Measurements from ENCODE around the gene EYA4. TPM values are rescaled to one million over a fixed set of nuclear protein-coding genes. Genes with fewer than 3 reads are reported as not detected.

EYA4 gene
- total RNA-seq, 2 donors from 2014 or later, result 0.11 to 0.26 TPM

DNA sequence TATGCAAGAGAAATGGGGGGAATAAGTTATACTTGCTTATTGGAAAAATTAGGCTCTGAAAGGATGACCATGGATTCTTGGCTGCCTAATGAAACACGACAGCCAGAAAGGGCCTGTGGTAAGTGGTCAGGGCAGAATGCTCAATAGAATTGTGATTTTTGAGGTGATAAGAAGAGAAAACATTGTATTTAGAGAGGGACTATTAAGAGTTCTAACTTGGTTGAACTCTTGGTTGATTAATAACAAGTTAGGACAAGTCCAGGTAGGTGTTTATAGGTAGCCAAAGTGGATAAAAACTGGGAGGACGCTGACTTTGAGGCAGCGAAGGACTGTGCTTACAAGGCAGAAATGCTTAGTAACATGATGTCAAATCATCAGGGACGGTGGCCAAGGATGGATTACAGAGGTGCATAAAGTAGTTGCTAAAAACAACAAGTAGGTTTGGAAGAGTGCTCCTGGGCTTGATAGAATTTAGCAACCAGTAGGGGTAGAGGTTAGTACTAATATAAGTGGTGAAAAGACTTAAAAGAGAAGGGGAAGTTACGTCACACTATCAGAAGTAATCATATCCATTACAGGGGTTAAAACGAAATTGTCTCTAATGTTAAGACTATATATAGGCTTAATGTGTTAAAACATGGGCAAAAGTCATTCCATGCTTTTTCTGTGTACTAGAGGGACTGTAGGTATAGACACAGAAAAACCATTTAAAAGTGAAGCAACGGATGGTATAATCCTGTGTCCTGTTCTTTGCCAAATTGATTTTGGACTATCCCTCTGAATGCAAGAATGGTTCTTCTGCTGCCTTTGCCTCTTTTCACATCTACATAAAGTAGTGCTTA lies 98.6 kb downstream of the EYA4 start:
- 92 to 96% methylated on average over 6 to 7 of the region's 7 CpGs for WGBS, 2 experiments (ENCODE audit: insufficient coverage in 1 of 2, insufficient read length in 1 of 2)
- Histone ChIP-seq H3K4me3 (ENCODE audit: low read length) (no peak overlapping the region), H3K36me3 (ENCODE audit: control insufficient read depth, insufficient read depth, low read length) (no peaks in the 10 kb centered on the region), H3K9ac (ENCODE audit: extremely low read depth, low read length, poor library complexity, severe bottlenecking) (no peak overlapping the region), H3K27ac (ENCODE audit: low read depth, low read length) (no peak overlapping the region), H3K9me3 (ENCODE audit: control insufficient read depth, low read length) (no peaks in the 10 kb centered on the region), H3K27me3 (ENCODE audit: control insufficient read depth, insufficient read depth, low read length, poor library complexity, severe bottlenecking) (no peaks in the 10 kb centered on the region), H3K4me1 (ENCODE audit: control insufficient read depth, insufficient read depth, low read length) (peaks cover 11% of the 10 kb centered on the region)
- H3K9me3 Mint-ChIP-seq, result no peaks in the 10 kb centered on the region
- H3K4me1 Mint-ChIP-seq, result peaks cover 33% of the 10 kb centered on the region
- H3K36me3 Mint-ChIP-seq (ENCODE audit: low read depth), result no peaks in the 10 kb centered on the region
- no peak overlapping the region for H3K4me3 Mint-ChIP-seq
- H3K27me3 Mint-ChIP-seq (ENCODE audit: insufficient read depth), result no peaks in the 10 kb centered on the region
- H3K27ac Mint-ChIP-seq, result no peak overlapping the region
- TF ChIP-seq, protein P1, sequence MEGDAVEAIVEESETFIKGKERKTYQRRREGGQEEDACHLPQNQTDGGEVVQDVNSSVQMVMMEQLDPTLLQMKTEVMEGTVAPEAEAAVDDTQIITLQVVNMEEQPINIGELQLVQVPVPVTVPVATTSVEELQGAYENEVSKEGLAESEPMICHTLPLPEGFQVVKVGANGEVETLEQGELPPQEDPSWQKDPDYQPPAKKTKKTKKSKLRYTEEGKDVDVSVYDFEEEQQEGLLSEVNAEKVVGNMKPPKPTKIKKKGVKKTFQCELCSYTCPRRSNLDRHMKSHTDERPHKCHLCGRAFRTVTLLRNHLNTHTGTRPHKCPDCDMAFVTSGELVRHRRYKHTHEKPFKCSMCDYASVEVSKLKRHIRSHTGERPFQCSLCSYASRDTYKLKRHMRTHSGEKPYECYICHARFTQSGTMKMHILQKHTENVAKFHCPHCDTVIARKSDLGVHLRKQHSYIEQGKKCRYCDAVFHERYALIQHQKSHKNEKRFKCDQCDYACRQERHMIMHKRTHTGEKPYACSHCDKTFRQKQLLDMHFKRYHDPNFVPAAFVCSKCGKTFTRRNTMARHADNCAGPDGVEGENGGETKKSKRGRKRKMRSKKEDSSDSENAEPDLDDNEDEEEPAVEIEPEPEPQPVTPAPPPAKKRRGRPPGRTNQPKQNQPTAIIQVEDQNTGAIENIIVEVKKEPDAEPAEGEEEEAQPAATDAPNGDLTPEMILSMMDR (conservative IDR thresholded peaks at IDR 0.05), result no peak
- no peak for DNase-seq

DNA sequence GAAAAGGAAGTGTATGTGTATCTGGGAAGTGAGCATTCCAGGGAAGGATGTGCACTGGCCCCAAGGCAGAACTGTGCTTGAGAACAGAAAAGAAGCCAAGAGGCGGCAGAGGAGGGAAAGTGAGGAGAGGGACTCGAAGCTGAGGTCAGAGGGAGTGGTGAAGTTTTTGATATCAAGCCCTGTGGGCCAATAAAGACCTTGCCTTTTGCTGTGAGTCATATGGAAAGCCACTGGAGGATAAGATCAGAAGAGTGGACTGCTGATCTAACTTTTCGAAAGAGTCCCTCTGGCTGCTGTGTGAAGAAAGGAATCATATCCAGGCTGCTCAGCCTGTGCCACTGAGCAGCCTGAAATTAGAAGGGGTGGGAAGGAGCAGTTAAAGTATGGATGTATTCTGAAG lies 99.4 kb downstream of the EYA4 start:
- Mint-ChIP-seq H3K36me3 (ENCODE audit: low read depth) (no peaks in the 10 kb centered on the region), H3K4me1 (peaks cover 32% of the 10 kb centered on the region)

DNA sequence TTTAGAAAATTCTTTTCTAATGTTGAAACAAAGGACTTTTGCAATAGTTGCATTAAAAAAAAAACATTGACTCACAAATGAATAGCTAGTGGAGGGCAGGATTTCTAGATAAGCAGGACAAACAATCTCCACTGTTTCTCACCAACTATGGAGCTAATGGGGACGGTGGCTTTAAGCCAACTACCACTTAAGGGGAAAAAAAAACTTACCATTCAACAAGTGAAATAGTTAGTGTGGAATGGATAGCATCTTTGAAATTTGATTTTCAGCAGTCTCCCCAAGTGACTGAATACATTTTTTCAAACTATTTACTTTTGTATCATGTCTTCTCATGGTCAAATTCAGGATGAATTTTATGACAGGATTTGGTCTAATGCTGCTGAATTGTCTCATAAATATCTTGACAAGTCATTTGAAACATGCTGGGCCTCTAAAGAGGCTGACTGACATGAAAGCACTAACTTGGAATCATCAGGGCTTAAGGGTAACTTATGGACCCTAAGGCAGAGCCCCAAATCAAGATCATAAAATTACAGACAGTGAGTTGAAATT lies 100.5 kb downstream of the EYA4 start:
- Histone ChIP-seq H3K36me3 (ENCODE audit: control insufficient read depth, insufficient read depth, low read length) (no peaks in the 10 kb centered on the region), H3K9me3 (ENCODE audit: control insufficient read depth, low read length) (no peaks in the 10 kb centered on the region), H3K27ac (ENCODE audit: low read depth, low read length) (no peak overlapping the region), H3K4me1 (ENCODE audit: control insufficient read depth, insufficient read depth, low read length) (peaks cover 7% of the 10 kb centered on the region), H3K4me3 (ENCODE audit: low read length) (no peak overlapping the region), H3K9ac (ENCODE audit: extremely low read depth, low read length, poor library complexity, severe bottlenecking) (no peak overlapping the region), H3K27me3 (ENCODE audit: control insufficient read depth, insufficient read depth, low read length, poor library complexity, severe bottlenecking) (no peaks in the 10 kb centered on the region)
- no peaks in the 10 kb centered on the region for H3K27me3 Mint-ChIP-seq (ENCODE audit: insufficient read depth)
- peaks cover 23% of the 10 kb centered on the region for H3K4me1 Mint-ChIP-seq
- DNase-seq, result no peak
- 71% methylated on average over 1 of the region's 1 CpG; no CpG with 5 or more reads in 1 of the 2 experiments for WGBS, 2 experiments (ENCODE audit: insufficient coverage in 1 of 2, insufficient read length in 1 of 2)
- H3K27ac Mint-ChIP-seq, result no peak overlapping the region
- no peak overlapping the region for H3K4me3 Mint-ChIP-seq
- no peaks in the 10 kb centered on the region for H3K36me3 Mint-ChIP-seq (ENCODE audit: low read depth)
- TF ChIP-seq, protein P1 (conservative IDR thresholded peaks at IDR 0.05), result no peak
- H3K9me3 Mint-ChIP-seq, result no peaks in the 10 kb centered on the region

More for the DNA sequence above, 99.4 kb downstream of the EYA4 start:
- Histone ChIP-seq H3K4me1 (ENCODE audit: control insufficient read depth, insufficient read depth, low read length) (peaks cover 11% of the 10 kb centered on the region), H3K9me3 (ENCODE audit: control insufficient read depth, low read length) (no peaks in the 10 kb centered on the region), H3K9ac (ENCODE audit: extremely low read depth, low read length, poor library complexity, severe bottlenecking) (no peak overlapping the region), H3K27me3 (ENCODE audit: control insufficient read depth, insufficient read depth, low read length, poor library complexity, severe bottlenecking) (no peaks in the 10 kb centered on the region), H3K4me3 (ENCODE audit: low read length) (no peak overlapping the region), H3K36me3 (ENCODE audit: control insufficient read depth, insufficient read depth, low read length) (no peaks in the 10 kb centered on the region), H3K27ac (ENCODE audit: low read depth, low read length) (no peak overlapping the region)
- H3K27ac Mint-ChIP-seq, result no peak overlapping the region
- 80 to 90% methylated on average over 1 to 3 of the region's 3 CpGs for WGBS, 2 experiments (ENCODE audit: insufficient coverage in 1 of 2, insufficient read length in 1 of 2)
- DNase-seq, result no peak
- TF ChIP-seq, protein P1 (conservative IDR thresholded peaks at IDR 0.05), result no peak
- no peaks in the 10 kb centered on the region for H3K27me3 Mint-ChIP-seq (ENCODE audit: insufficient read depth)
- no peak overlapping the region for H3K4me3 Mint-ChIP-seq
- no peaks in the 10 kb centered on the region for H3K9me3 Mint-ChIP-seq

Measured in endodermal cell (in vitro differentiated cells).